HTERT RPE-1 (cell line): ENCODE data around the gene ITPR1.
"Not testable (repeated sequence)": the region's sequence is repeated elsewhere in the genome, so short reads cannot be mapped to it uniquely, and the experiment has no call there.

Experiments used
- in situ Hi-C: fragments of 300-500 bp; cut with MboI; formaldehyde crosslinking; loops from 4 replicates; pipeline ENCODE4 v1.14.3; 2020; ENCODE audit warnings: low sequenced_read_pairs

Gene ITPR1

GRCh38 chr3:4588466-4588865, 95.3 kb downstream of the ITPR1 start:
- in situ Hi-C loops: no loop called here

GRCh38 chr3:4589475-4590097, 96.4 kb downstream of the ITPR1 start:
- in situ Hi-C loops: no loop called here

GRCh38 chr3:4590849-4591248, 97.7 kb downstream of the ITPR1 start:
- in situ Hi-C loops: not testable (repeated sequence)

DNA sequence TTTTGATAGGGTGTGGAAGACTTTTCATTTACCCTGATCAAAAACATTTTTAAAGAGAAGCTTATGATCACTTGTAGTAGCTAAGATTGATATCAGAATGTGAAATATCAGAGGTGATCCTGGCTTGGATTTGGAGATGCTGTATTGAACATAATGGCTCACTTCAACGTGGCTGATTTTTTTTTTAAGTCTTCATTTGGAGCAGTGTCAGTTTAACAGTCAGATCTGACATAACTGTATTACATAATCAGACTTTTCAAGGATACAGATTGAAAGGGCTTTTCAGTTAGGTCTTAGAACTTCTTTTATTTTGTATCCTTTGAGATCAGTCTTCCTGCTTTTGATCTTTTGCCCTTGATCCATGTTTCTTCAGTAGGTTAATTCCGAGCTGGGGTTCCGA, 98.5 kb downstream of the ITPR1 start:
- in situ Hi-C loops: no loop called here

GRCh38 chr3:4593014-4593413, 99.9 kb downstream of the ITPR1 start:
- in situ Hi-C loops: no loop called here

DNA sequence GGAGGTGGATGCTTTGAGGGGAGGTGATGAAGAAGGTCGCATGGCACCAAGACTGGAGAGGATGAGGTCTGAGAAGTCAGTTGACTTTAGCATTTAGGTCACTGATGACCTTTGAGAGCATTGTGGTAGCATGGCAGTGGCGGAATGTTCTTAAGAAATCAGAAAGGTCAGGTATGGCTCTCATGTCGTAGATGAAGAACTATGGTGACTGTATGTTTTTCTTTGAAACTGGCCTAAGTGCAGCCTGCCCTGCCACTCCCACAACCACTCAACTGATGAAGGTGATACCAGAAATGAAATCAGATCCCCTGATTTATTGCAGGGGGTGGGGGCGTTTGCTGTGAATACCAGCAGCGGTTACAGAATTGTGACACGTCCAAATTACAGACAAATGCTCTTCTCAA, 102.6 kb downstream of the ITPR1 start:
- in situ Hi-C loops: no loop called here

GRCh38 chr3:4596612-4597011, 103.5 kb downstream of the ITPR1 start:
- in situ Hi-C loops: no loop called here

- in situ Hi-C loops: no loop called here
Observed at GRCh38 chr3:4597208-4597985, 104.2 kb downstream of the ITPR1 start.

DNA sequence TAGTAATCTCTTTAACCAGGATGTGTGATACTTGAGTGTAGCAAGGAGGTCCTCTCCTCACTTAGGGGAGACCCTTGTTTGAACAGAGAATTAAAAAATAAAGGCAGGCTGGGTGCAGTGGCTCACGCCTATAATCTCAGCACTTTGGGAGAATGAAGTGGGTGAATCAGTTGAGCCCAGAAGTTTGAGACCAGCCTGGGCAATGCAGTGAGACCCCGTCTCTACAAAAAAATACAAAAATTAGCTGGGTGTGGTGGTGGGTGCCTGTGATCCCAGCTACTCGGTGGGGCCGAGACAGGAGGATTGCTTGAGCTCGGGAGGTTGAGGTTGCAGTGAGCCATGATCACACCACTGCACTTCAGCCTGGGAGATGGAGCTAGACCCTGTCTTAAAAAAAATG, 105.1 kb downstream of the ITPR1 start:
- in situ Hi-C loops: not testable (repeated sequence)

GRCh38 chr3:4599612-4600011, 106.5 kb downstream of the ITPR1 start:
- in situ Hi-C loops: no loop called here

- in situ Hi-C loops: no loop called here
Observed at GRCh38 chr3:4600493-4600892, 107.3 kb downstream of the ITPR1 start.

GRCh38 chr3:4601892-4602291, 108.7 kb downstream of the ITPR1 start:
- in situ Hi-C loops: no loop called here

DNA sequence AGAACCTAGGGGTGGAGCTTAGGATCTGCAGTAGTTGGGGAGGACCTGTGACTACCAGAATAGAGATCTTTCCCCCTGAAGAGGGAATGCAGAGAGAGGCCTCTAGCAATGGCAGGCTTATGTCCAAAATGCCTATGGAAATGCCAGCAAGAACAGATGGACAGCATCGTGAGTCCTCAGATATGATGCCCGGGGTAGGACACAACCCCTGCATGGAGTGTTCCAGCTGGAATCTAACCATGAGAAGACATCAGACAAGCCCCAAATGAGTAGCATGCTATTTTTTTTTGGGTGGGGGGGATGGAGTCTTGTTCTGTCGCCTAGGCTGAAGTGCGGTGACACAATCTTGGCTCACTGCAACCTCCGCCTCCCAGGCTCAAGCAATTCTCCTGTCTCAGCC, 111.5 kb downstream of the ITPR1 start:
- in situ Hi-C loops: no loop called here

- in situ Hi-C loops: no loop called here
Observed at GRCh38 chr3:4606911-4607310, 113.8 kb downstream of the ITPR1 start.

GRCh38 chr3:4613366-4613765, 120.2 kb downstream of the ITPR1 start:
- in situ Hi-C loops: no loop called here

- in situ Hi-C loops: no loop called here
Observed at GRCh38 chr3:4614070-4614469, 120.9 kb downstream of the ITPR1 start.

DNA sequence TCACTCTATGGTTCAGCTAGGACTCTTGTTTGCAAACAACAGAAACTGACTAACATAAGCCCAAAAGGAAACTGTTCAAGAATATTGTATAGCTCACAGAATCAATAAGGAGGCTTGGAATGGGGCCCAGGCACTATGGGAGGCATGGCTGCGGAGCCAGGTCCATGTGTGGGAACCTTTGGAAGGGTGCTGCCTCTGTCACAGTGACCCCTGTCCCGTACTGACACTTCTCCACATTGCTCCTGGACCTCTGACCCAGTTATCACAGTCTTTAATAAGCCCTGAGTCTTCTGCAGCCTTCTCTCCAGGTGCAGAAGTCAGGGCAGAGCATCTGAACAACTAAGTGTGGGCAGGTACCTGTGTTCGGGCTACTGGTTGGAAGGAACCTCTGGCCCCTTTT, 121.8 kb downstream of the ITPR1 start:
- in situ Hi-C loops: no loop called here

GRCh38 chr3:4615750-4616149, 122.6 kb downstream of the ITPR1 start:
- in situ Hi-C loops: no loop called here

DNA sequence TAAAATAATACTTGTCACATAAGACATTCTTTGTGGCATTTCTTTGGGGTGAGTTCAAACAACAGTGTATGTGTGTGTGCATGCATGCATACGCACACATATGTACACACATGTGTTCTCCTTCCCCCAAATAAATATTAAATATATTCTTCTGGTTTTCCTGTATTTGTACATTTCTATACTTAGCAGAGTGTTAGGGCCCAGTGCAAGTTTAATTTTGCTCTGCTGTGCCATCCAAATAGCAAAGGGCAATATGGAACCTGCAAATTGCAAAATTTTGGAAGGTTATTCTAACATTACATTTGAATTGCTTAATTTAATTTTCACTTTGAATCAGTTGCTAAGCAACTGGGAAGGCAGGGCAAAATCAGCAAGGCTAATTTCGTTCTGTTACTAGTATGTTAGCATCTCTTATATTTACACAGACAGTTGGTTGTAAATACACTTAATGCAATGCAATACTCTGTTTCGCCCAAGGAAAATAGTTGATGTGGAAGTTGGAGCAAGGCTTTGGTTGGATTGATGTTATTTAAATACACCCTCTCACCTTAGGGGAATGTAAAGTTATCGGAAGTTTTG, 130.4 kb downstream of the ITPR1 start:
- in situ Hi-C loops: no loop called here

DNA sequence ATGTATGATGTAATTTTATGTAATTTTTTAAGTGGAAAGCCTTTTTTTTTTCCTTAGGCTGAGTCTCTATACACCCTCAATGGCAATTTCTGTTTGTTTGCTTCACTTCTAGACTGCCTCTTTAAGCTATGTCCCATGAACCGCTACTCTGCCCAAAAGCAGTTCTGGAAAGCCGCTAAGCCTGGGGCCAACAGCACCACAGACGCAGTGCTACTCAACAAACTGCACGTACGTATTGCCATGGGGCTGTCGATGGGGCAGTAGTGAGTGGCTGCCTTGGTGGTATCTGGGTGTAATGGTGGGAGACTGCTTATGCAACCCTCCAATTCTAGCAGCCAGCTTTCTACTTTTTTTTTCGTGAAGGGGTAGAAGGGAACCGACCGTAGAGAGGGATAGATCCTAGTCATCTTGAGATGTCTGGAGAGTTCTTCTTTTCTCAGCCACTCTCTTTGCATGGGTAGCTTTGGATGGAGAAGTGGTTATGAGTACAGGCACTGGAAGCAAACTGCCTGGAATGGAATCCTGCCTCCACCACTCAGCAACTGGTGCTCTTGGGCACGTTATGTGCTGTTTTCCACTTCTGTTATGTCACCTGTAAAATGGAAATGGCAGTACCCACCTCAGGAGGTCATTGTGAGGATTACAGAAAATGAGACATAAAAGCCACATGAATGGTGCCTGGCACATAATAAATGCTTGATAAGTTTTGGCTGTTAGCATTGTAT, 134.7 kb downstream of the ITPR1 start:
- in situ Hi-C loops: no loop called here

DNA sequence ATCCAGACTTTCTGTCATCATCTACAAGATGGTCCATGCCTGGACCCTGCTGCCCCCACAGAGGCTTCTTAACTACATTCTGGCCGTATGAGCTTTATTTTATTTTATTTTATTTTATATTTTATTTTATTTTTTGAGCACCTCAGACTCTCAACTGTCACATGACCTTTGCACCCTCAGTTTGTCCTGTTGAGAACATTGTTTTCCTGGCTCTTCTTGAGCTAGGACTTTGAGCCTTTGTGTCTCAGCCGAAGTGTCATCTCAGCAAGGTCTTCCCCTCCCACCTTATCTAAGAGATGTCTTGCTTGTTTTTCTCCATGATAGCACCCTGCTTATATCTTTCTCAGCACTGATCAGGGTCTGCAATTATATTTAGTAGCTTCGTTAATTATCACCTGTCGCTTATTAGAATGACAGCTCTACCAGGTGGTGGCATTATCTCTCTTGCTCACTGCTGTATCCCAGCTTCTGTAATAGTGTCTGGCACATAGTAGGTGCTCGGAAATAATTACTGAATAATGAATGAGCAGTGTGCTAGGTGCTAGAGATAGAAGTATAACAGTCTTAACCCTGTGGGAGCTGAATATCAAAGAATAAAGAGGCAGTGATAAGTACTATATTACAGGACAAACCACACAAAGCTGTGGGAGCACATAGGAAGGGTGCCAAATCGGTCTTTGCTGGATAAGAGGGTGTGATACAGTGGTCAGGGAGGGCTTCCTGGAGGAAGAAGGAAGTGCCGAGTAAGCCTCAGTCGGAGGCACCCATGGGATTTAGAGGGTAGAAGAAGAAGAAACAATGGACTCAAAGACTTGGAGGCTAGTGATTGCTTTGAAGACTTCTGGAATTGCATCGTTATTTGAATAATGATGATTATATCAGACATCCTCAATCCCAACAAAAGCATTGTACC, 136.2 kb downstream of the ITPR1 start:
- in situ Hi-C loops: no loop called here
